Pancreas (tissue), 10 donors: ENCODE measurements around the gene SDK1. TPM values are rescaled to one million over a fixed set of nuclear protein-coding genes. Genes with fewer than 3 reads are reported as not detected.
A peak's percentile ranks its signal among the peaks of the same experiment; 100 is the strongest.

Experiments
- ATAC-seq, 4 donors: fragments of 200-7000 bp; cut with Tn5 transposase; one replicate each; pipeline versions ENCODE4 v1.8.0 to v1.9.1; 2020; ENCODE audit warnings: mild to moderate bottlenecking in 4 of 4, moderate library complexity in 4 of 4
- DNase-seq, 6 donors: peaks; one replicate each; pipeline ENCODE4 v3.0.0-alpha.2; 2020
- FAIRE-seq: peaks from 2 replicates; lab custom pipeline; 2012; peaks lifted over from hg19 to GRCh38; lab: Jason Lieb, UNC
- H3K27ac ChIP-seq, 4 donors: fragments of 200-600 bp; sonication (generic); 1 replicate in 3 of 4; 2 replicates in 1 of 4; pipeline versions ENCODE4 v1.5.0 to v1.8.0; 2020
- H3K27me3 ChIP-seq, 4 donors: fragments of 200-600 bp; one replicate each; pipeline ENCODE4 v1.8.0; 2021
- H3K36me3 ChIP-seq, 3 donors: fragments of 200-600 bp; sonication (generic) in 1 of 3; one replicate each; pipeline versions ENCODE4 v1.5.0 to v1.8.0; 2020 to 2021
- H3K4me1 ChIP-seq, 3 donors: fragments of 200-600 bp; one replicate each; pipeline ENCODE4 v1.8.0; 2021
- H3K4me3 ChIP-seq, 4 donors: fragments of 200-600 bp; sonication (generic) in 2 of 4; one replicate each; pipeline versions ENCODE4 v1.5.0 to v1.8.0; 2020 to 2021
- H3K9me3 ChIP-seq, 4 donors: fragments of 200-600 bp; one replicate each; pipeline ENCODE4 v1.8.0; 2021
- CTCF ChIP-seq, 4 donors: fragments of 200-600 bp; sonication (generic) in 3 of 4; IDR thresholded peaks; one replicate each; pipeline versions ENCODE4 v1.5.0 to v1.8.0; 2021; ENCODE audit warnings: antibody characterized with exemption in 4 of 4
- WGBS, 2 donors: extraction: QIAGEN DNeasy Blood & Tissue Kit; methylation state at CpG; one replicate each; pipeline ENCODE4 v1.1.7; 2013; 5-methylcytosine and 5-hydroxymethylcytosine counted together
- intact Hi-C, 3 donors: fragments of 100-400 bp; cut with DNase I; formaldehyde crosslinking; loops; one replicate each; pipeline versions ENCODE4 v1.11.1 to v1.14.2; 2022
- polyA plus RNA-seq, 2 donors: library from polyadenylated mRNA; stranded (reverse); fragments of 200-250 nt; gene quantifications; one replicate each; pipeline ENCODE4 v1.2.3, GENCODE V29; 2013
- total RNA-seq, 6 donors: library from RNA; stranded (reverse); fragmentation: NEBNext Ultra II Directional in 4 of 6; extraction: Animal tissue kit (Norgen Biotek cat#: 25700) in 4 of 6; gene quantifications; one replicate each; pipeline versions ENCODE4 v1.2.1 to v1.2.4, GENCODE V29; 2021 to 2023
- donor health status: healthy with polysubstance abuse.
- donor health status: DM: no; HTN: no; CAD: no; lungs with moderate emphysema.
- donor health status: DM: no; HTN: no; CAD: no.
- donor health status: control.
- donor health status: control.
- donor health status: Bipolar disorder and iron deficiency.
- donor health status: DM: yes; HTN: yes; CAD: no.
- donor health status: DM: no; HTN: no; CAD: no.
- donor health status: DM: no; HTN: no; CAD: no.
- donor health status: DM: yes; HTN: yes; CAD: no.

The SDK1 gene
- total and polyA plus RNA-seq, 8 donors = 10.8 to 30.8 (median 19.8) TPM

GRCh38 chr7:3710122-3710521 lies 409.1 kb downstream of the SDK1 start:
- FAIRE-seq (no peak), DNase-seq (no peak), ATAC-seq (no peak)
- Histone ChIP-seq H3K4me1 (peaks cover 0 to 8% (median 5%) of the 10 kb centered on the region in 3 donors), H3K9me3 (no peaks in the 10 kb centered on the region), H3K36me3 (no peaks in the 10 kb centered on the region), H3K27me3 (no peaks in the 10 kb centered on the region), H3K4me3 (no peak overlapping the region), H3K27ac (no peak overlapping the region)
- intact Hi-C loops = no loop called here
- WGBS, 2 donors = 52 to 59% methylated on average over 1 of the region's 1 CpG
- TF ChIP-seq CTCF (IDR thresholded peaks at IDR 0.05) = no peak

- Histone ChIP-seq H3K4me3 (no peak overlapping the region), H3K36me3 (no peaks in the 10 kb centered on the region), H3K9me3 (no peaks in the 10 kb centered on the region), H3K27ac (no peak overlapping the region), H3K4me1 (peaks cover 0 to 8% (median 5%) of the 10 kb centered on the region in 3 donors), H3K27me3 (no peaks in the 10 kb centered on the region)
- WGBS, 2 donors = 14 to 16% methylated on average over 5 of the region's 5 CpGs
- no peak for TF ChIP-seq CTCF (IDR thresholded peaks at IDR 0.05)
- intact Hi-C loops = no loop called here
- FAIRE-seq (no peak), ATAC-seq (peak in 3 of 4 donors; percentile 37 to 64 (median 57)), DNase-seq (no peak)
Measured at GRCh38 chr7:3710531-3710930, 409.5 kb downstream of the SDK1 start.

GRCh38 chr7:3712841-3713240 lies 411.8 kb downstream of the SDK1 start:
- Histone ChIP-seq H3K9me3 (no peaks in the 10 kb centered on the region), H3K27me3 (no peaks in the 10 kb centered on the region), H3K4me3 (no peak overlapping the region), H3K4me1 (peaks cover 0 to 8% (median 5%) of the 10 kb centered on the region in 3 donors), H3K27ac (no peak overlapping the region), H3K36me3 (no peaks in the 10 kb centered on the region)
- intact Hi-C loops = no loop called here
- no peak for TF ChIP-seq CTCF (IDR thresholded peaks at IDR 0.05)
- ATAC-seq (peak in 1 of 4 donors; percentile 18), DNase-seq (peak in 3 of 6 donors; percentile 38 to 70 (median 64)), FAIRE-seq (no peak)
- 75 to 76% methylated on average over 6 of the region's 6 CpGs for WGBS, 2 donors

GRCh38 chr7:3721422-3721821 lies 420.4 kb downstream of the SDK1 start:
- no peak for ATAC-seq
- TF ChIP-seq CTCF (IDR thresholded peaks at IDR 0.05) = no peak
- no peaks in the 10 kb centered on the region for H3K36me3 ChIP-seq
- DNase-seq = no peak
- no peaks in the 10 kb centered on the region for H3K27me3 ChIP-seq
- WGBS, 2 donors = 96 to 97% methylated on average over 3 of the region's 3 CpGs
- no peaks in the 10 kb centered on the region for H3K9me3 ChIP-seq
- H3K4me3 ChIP-seq = no peak overlapping the region
- no peak for FAIRE-seq
- intact Hi-C loops = no loop called here
- no peaks in the 10 kb centered on the region for H3K4me1 ChIP-seq
- H3K27ac ChIP-seq = no peak overlapping the region

- Histone ChIP-seq H3K4me1 (no peaks in the 10 kb centered on the region), H3K9me3 (no peaks in the 10 kb centered on the region), H3K27ac (no peak overlapping the region), H3K4me3 (no peak overlapping the region), H3K36me3 (no peaks in the 10 kb centered on the region), H3K27me3 (no peaks in the 10 kb centered on the region)
- no peak for FAIRE-seq
- TF ChIP-seq CTCF (IDR thresholded peaks at IDR 0.05) = no peak
- WGBS, 2 donors = 45 to 67% methylated on average over 13 of the region's 13 CpGs
- intact Hi-C loops = no loop called here
- DNase-seq = no peak
- peak in 2 of 4 donors; percentile 46 to 58 for ATAC-seq
Measured at GRCh38 chr7:3722396-3722922, 421.4 kb downstream of the SDK1 start.
